IPS-18c (cell line): Measurements from ENCODE around the gene TULP3.
"Not testable (repeated sequence)": the region's sequence is repeated elsewhere in the genome, so short reads cannot be mapped to it uniquely, and the experiment has no call there.

Experiments used
- H3K4me3 ChIP-seq: 2 replicates; pipeline ENCODE4 v1.7.0; 2013; ENCODE audit warnings: low read depth, mild to moderate bottlenecking, low read length, moderate library complexity; ENCODE audit not compliant: insufficient read depth
- H3K9me3 ChIP-seq: one replicate; pipeline ENCODE4 v1.6.1; 2013; ENCODE audit warnings: mild to moderate bottlenecking, low read length, moderate library complexity; ENCODE audit not compliant: control insufficient read depth, insufficient read depth

TULP3 gene, protein sequence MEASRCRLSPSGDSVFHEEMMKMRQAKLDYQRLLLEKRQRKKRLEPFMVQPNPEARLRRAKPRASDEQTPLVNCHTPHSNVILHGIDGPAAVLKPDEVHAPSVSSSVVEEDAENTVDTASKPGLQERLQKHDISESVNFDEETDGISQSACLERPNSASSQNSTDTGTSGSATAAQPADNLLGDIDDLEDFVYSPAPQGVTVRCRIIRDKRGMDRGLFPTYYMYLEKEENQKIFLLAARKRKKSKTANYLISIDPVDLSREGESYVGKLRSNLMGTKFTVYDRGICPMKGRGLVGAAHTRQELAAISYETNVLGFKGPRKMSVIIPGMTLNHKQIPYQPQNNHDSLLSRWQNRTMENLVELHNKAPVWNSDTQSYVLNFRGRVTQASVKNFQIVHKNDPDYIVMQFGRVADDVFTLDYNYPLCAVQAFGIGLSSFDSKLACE

DNA sequence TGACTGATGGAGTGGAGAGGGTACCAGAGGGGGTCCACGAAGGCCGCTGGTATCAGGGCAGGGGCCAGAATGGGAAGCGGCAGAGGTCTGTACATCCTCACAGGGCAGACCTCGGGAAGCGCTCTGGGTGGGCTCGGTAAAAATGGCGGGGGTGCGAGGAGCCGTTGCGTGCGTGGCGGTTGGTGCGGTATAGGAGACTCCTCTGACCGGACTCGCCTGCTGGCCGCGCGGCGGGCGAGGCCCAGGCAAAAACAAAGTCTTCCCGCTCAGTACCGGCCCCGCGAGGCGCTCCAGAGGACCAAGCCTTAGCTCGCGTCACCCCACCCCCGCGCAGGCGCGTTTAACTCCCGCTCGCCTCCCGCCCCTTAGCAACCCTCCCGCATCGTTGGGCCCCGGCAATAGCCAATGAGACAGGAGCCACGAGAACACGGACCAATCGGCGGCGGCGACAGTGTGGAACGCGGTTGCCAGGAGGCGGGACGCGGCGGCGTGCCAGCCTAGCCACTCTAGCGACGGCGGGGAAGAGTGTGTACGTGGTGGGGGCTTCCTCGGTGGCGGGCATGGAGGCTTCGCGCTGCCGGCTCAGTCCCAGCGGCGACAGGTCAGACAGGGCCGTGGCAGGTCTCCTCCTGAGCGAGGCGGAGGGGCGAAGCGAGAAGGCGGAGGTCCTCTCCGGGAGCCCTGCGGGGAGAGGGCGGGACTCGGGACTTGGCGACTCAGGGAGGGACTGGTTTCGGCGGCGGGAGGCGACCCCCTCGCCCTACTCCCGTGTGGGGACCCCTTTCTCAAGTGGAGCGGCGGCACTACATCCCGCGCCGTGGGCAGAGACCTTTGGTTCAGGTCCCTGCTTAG is at the start of gene TULP3:
Gene TULP3 (plus strand): TSS at position 504 of the 852 bp plus-strand sequence. CDS start 57 bp downstream, at position 561.
- Histone ChIP-seq H3K9me3 (no peaks in the 10 kb centered on the region), H3K4me3 (peak within 1 kb of the TSS; percentile 73)

DNA sequence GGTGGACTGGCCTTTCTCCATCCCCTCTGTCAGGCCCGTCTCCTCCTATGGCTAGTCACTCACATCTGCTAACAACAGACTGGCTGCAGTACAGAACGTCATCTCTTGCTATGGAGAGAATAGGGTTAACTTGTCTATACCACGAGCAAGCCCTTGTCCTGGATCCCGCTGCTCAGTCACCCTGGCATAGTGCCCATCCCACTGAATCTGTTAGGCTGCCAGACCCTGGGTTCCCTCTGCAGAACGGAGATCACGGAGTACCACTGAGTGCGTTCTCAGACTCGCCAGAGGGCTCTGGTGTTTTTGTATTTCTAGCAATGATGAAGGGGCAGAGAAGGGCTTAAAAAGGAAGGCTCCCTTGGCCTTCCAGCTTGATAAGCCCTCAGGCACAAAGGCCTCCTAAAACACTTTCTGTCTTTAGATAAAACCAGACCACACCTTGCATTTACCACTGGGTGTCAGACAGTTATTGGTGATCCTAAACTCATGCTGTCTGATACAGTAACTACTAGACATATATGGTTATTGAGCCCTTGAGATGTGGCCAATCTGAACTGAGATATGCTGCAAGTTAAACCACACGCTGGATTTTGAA is 49.5 kb upstream of the TULP3 start:
- H3K9me3 ChIP-seq, result no peaks in the 10 kb centered on the region
- no peak overlapping the region for H3K4me3 ChIP-seq

DNA sequence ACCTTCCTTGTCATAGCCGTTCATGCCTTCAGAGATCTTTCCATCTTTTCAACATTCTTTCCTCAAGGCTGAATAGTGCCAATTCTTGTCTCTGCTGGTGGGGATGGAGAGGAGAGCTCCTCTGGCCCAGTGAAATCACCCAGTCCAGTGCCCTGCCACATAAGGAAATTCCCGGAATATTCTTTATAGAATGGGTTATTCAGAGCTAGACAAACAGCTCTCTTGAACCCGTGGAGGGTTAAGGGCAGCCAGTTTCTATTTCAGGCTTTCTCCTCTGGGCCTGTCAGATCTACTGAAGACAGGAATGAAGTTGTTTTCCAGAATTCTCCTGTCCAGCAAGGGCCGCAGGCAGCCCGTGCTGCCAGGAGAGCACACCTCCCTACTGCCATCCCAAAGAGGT is 47.7 kb upstream of the TULP3 start:
- Histone ChIP-seq H3K9me3 (no peaks in the 10 kb centered on the region), H3K4me3 (no peak overlapping the region)

DNA sequence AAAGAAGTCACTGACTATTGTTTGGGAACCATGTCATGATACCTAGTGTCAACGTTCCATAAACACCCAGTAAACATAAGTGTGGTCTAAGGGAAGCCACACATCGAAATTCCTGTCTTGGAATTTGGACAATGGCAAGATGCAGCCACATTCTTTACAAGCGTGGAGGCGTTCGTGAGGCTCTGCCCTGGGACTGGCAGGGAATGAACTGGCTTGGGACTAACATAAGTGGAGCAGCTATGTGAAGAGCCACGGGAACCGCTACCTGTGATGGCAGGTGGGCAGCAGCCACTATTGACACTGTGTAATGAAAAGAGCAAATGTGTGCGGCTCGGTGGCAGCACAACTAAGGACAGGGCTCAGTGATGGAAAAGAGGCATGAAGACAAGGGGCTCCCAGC is 45.9 kb upstream of the TULP3 start:
- no peak overlapping the region for H3K4me3 ChIP-seq
- no peaks in the 10 kb centered on the region for H3K9me3 ChIP-seq

DNA sequence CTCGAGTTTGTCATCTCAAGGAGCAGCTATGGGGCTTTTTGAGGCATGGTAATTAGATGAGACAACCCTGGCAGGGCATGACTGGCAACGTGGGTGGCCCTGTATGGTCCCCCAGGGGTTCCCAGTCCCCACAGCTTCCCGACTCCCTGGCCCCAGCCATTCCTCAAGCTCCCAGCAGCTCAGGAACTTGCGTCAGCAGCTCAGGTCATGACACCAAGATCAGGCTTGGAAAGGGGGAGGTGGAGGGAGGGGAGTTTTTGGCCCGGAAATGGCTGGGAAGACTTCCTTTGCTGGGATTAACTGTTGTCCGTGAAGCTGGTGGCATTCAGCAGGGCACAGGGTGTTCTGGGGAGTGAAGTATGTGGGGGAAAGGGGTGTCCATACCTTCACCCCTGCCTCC is 45.4 kb upstream of the TULP3 start:
- Histone ChIP-seq H3K4me3 (no peak overlapping the region), H3K9me3 (no peaks in the 10 kb centered on the region)

DNA sequence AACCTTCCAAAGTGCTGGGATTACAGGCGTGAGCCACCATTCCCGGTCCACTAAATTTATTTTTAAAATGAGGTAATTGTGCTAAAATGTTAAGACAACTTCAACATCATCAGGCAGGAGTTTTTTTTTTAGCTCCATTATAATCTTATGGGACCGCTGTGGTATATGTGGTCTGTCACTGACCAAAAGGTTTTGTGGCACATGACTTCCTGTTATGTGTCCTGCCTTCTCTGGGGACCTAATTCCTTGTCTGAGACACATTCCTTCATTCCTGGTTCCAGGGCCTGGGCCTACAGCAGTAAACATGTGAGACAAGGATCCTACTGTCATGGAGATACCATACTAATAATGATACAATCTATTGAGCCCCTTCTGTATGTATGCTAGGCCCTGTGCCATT is 38.8 kb upstream of the TULP3 start:
- no peaks in the 10 kb centered on the region for H3K9me3 ChIP-seq

DNA sequence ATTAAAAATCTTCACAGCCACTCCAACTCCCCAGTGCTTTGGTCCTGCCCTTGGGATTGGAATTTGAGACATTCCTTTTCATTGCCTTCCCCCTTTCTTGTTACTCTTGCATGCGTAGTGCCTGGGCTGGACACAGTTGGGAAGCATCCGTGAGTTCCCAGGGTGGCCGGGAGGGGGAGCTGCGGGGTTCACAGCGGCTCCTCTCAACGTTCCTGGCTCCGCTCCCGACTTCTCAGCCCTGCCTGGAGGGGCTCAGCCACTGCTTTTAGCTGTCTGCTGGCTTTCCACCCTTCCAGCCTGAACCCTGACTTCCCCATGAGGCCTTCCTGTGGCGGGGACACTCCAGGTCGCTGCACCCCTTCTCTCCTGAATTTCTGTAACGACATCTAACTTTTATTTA is 37.1 kb upstream of the TULP3 start:
- Histone ChIP-seq H3K4me3 (no peak overlapping the region), H3K9me3 (no peaks in the 10 kb centered on the region)

More for the DNA sequence above, 38.8 kb upstream of the TULP3 start:
- H3K4me3 ChIP-seq, result no peak overlapping the region

DNA sequence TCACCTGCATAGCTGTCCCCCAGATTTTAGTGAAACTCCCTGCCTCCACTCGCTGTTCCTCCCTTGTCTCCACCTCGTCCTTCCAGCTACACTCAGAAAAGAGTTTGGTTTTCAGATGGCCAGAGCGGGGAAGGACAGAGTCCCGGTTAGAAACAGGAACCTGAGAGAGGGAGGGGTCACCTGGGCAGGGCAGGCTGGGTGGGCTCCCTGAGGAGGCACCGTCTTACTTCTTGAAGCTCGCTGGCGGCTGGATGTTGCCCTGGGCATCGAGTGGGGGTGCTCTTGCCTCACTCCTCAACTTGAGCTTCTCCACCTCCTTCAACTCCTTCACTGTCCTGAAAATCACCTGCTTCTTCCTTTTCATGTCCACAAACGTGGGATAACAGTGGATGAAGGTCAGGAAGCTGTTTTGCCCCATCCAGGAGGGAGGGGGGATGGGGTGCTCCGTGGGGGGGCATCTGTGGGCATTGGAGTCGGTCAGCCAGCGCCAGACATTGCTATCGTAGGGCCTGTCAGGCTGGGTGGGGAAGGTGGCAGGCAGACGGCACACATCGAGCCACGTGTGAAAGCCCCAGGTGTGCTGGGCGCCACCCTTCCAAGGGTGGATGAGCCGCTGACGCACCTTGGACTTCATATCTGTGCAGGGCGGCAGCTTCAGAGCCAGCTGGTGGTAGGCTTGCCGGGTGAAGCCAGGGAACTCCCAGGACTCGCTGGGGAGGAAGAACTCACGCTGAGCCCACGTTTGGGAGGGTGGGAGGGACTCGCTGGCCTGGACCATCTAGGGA is 35.8 kb upstream of the TULP3 start:
- H3K4me3 ChIP-seq, result no peak overlapping the region
- no peaks in the 10 kb centered on the region for H3K9me3 ChIP-seq

DNA sequence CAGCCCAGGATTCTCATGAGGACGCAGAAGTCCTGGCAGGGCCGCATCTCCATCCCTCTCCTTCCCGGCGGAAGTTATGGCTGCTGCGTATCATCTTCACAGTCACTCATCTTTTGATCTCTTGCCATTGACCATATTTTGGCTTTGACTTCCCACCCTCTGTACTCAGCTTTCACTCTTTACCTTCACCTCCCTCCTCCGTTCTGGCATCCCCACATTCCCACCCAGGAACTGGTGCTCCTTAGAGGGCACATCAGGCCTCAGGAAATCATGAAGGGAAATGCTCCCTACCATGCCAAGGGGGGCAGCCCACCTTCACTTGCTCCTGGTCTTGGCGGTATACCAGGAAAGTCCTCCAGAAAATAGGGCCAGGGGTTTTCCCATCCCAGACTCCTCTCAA is 35.1 kb upstream of the TULP3 start:
- H3K9me3 ChIP-seq, result no peaks in the 10 kb centered on the region
- no peak overlapping the region for H3K4me3 ChIP-seq

DNA sequence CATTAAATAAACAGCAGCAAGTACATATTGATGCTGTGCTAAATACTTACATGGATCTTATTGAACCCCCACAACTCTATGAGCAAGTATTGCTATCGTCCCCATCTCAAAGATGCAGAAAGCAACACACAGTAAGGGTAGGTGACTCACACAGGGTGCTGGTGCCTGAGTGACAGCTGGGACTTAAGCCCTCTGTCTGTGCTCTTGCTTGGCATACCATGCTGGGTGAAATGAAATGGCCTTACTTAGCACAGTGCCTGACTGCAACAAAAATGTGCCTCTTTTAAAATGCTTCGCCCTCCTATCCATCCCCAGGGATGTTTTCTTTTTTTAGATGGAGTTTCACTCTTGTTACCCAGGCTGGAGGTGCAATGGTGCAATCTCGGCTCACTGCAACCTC is 34.6 kb upstream of the TULP3 start:
- Histone ChIP-seq H3K9me3 (no peaks in the 10 kb centered on the region), H3K4me3 (no peak overlapping the region)

DNA sequence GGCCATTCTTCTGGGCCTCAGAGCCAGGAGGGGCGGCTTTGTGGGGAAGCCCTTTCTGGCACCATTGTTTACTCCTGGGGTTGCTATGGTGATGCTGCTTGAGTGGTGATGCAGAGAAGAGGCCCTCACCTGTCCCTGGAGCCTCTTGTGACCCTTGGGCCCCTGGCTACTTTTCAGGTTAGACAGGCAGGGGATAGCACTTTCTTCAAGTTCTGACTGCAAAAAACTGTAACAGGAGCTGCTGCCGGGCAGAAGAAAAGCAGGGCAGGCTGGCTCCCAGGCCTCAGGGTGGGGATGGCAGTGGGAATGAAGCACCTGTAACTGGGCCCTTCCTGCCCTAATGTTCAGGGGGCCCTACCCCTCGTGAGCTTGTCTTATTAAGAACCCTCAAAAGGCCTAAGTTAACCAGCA is 33.7 kb upstream of the TULP3 start, which contains the start of gene TEX52:
Gene TEX52 (minus strand): TSS at position 19 of the 411 bp plus-strand sequence. CDS start 13 bp downstream, at position 6.
- Histone ChIP-seq H3K9me3 (no peaks in the 10 kb centered on the region), H3K4me3 (no peak within 1 kb of the TSS)

DNA sequence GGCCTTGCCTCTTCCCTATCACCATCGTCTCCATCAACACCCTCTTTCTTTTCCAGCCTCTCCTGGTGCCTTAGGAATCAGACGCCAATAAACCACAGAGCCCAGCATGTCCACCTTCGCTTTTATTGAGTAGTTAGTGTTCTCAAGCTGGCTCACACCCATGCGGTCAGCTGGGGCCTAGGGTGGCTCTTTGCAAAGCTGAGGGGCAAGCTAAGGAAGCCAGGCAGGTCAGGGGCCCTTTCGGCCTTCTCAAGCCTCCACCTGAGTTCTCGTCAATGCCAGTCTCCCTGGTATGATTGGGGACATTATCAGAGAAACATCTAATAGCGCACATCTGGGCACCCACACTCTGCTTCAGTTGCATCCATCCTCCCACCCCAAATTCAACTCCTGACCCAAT is 33.1 kb upstream of the TULP3 start:
- Histone ChIP-seq H3K4me3 (no peak overlapping the region), H3K9me3 (no peaks in the 10 kb centered on the region)

DNA sequence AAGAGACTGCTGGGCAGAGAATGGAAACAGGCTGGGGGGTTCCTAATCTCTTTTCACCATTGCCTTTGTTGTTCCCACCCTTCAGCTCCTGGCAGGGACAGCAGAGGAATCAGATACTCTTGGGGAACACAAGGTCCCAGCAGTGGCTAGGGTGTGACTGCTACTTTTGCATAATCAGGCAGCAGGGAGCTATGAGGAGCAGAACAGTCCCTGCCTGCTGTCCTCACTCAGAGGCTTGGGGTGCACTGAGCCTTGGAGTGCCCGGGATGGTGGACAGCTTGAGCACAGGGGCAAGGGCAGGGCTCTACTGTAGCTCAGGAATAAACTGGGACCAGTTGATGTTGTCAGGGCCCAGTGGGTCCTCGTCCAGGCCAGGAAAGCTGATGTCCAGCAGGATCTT is 32.4 kb upstream of the TULP3 start:
- Histone ChIP-seq H3K9me3 (no peaks in the 10 kb centered on the region), H3K4me3 (no peak overlapping the region)

DNA sequence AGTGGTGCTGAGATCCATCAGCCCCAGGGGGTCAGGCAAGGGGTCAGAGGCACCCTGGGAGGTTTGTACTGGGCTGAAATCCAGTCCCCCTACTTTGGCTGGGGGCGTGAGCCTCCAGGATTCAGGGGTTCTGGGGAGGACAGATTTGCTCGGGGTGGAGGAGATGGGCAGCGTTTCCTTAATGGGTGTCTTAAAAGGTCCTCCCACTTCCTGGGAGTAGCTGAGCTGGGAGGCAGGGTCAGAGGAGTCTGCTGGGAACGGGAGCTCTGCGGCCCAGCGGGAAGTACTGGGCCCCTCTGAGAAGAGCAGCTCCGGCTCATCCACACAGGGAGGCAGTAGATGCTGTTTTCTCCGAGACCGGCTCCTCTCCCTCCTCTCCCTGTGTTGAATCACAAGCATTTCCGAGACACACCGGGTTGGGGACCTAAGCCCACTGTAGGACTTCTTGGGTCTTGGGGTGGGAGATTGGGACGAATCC is 31.7 kb upstream of the TULP3 start:
- no peaks in the 10 kb centered on the region for H3K9me3 ChIP-seq
- no peak overlapping the region for H3K4me3 ChIP-seq

DNA sequence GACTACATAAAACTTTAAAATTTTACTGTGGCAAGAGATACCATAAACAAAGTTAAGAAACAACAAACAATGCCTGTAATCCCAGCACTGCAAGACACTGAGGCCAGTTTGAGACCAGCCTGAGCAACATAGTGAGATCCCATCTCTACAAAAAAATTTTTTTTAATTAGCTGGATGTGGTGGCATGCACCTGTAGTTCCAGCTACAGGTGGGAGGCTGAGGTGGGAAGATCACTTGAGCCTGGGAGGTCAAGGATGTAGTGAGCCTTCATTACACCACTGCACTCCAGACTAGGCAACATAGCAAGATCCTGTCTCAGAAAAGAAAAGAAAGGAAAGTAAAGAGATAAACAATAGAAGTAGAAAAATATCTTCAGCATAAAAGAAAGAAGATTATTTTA is 30.5 kb upstream of the TULP3 start:
- no peak overlapping the region for H3K4me3 ChIP-seq
- no peaks in the 10 kb centered on the region for H3K9me3 ChIP-seq

DNA sequence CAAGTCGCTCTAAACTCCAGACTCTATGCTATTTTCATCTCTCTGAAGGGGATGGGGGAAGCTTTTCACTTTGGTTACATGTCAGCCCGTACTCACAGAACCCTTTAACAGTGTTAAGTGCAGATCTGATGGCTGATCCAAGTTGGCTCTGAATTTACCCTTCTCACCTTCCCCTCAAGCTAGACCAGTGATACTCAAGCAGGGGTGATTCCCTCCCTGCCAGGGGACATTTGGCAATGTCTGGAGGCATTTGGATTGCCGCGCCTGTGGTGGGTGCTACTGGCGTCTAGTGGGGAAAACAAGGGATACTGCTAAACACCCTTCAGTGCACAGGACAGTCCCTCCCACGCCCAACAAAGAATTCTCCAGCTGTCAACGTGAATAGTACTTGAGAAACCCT is 27.8 kb upstream of the TULP3 start:
- no peak overlapping the region for H3K4me3 ChIP-seq
- no peaks in the 10 kb centered on the region for H3K9me3 ChIP-seq

DNA sequence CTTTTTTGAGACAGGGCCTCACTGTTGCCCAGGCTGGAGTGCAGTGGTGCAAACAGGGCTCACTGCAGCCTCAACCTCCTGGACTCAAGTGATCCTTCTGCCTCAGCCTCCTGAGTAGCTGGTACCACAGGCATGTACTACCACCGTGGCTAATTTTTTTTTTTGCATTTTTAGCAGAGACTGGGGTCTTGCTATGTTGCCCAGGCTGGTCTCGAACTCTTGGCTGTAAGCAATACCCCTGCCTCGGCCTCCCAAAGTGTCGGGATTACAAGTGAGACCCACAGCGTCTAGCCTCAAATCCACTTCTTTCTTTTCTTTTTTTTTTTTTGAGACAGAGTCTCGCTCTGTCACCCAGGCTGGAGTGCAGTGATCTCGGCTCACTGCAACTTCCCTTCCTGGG is 27.3 kb upstream of the TULP3 start:
- H3K9me3 ChIP-seq, H3K4me3 ChIP-seq: not testable (repeated sequence)
